ENCODE results near the gene CREG2.
A peak's percentile ranks its signal among the peaks of the same experiment; 100 is the strongest.

CREG2 gene

DNA sequence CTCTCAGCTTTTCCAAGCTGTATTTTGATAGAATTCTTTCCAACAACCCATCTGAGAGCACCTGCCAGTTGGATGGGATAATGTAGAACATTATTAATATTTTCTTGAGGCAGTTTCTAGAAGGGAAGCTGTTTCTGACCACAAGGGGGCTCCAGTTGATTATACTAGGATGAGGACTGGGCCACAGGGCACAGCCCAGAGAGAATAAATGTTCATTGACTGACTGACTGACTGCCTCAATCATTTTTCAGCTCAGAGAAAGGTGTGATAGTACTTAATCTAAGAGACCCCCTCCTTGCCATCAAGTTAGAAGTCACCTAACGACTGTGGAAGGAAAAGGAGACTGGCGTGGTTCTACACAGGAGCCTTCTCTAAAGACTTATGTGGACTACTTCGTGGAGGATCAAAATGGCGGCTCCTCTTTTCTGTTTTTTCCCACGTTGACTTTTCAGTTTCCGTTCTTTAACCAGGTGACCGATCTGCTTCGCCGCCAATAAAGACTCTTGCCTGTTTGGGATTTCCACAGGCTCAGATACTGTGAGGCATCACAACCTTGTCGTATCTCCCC is 31.9 kb upstream of the CREG2 start:
- peak; percentile 73 for TF ChIP-seq CTCF (conservative IDR thresholded peaks at IDR 0.05; ENCODE audit: control insufficient read depth, insufficient read depth, low read depth, low read length)
- H3K4me3 ChIP-seq (ENCODE audit: control insufficient read depth, low read depth, low read length): no peak overlapping the region
- DNase-seq (ENCODE audit: low read depth): peak; percentile 74

DNA sequence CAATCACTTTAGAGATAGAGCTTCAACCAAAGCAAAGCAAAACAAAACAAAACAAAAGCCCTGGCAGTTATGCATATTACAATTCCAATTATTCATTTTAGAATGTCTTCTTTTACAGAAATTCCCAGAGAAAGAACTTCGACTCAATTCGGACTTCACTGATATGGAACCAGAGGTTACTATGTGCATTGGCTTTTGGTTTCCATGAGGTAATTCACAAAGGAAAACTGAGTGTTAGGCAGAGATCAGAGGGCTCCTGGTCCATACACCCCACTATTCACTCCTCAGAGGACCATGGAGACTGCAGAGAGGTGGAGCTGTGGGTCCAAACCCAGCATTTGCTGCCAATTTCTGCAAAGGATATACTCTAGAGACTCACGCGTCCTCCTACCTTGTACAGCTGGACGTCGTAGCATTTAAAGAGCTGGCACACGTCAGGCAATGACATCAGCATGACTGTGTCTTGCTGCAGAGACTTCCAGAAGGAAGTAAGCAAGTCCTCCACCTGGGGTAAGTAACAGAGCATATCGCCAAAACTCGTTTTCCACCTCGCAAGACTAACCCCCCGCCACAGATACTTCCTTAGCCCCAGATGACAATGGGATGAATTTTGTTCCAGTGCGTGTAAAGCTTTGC is 31.3 kb upstream of the CREG2 start:
- peak; percentile 68 for DNase-seq (ENCODE audit: low read depth)
- no peak for TF ChIP-seq CTCF (conservative IDR thresholded peaks at IDR 0.05; ENCODE audit: control insufficient read depth, insufficient read depth, low read depth, low read length)
- no peak overlapping the region for H3K4me3 ChIP-seq (ENCODE audit: control insufficient read depth, low read depth, low read length)

DNA sequence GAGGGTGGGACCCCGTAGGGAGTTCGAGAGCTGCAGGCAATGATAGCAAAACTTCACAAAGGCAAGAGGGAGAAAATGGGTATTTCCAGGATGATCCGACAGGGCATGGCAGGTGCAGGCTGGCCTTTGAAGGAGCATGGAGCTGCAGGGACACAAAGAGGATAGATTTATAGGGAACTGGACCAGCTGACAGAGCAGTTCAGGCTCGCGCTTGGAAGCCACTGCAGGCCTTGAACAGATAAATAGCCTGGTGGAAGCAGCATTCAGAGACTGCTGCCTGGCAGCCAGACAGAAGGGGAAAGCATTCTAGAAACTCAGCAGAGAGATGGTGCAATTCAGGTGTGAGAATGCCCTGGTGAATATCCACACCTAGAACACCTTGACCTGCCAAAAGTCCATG is 29.3 kb upstream of the CREG2 start:
- DNase-seq (ENCODE audit: low read depth): no peak
- no peak overlapping the region for H3K4me3 ChIP-seq (ENCODE audit: control insufficient read depth, low read depth, low read length)
- TF ChIP-seq CTCF (conservative IDR thresholded peaks at IDR 0.05; ENCODE audit: control insufficient read depth, insufficient read depth, low read depth, low read length): no peak

DNA sequence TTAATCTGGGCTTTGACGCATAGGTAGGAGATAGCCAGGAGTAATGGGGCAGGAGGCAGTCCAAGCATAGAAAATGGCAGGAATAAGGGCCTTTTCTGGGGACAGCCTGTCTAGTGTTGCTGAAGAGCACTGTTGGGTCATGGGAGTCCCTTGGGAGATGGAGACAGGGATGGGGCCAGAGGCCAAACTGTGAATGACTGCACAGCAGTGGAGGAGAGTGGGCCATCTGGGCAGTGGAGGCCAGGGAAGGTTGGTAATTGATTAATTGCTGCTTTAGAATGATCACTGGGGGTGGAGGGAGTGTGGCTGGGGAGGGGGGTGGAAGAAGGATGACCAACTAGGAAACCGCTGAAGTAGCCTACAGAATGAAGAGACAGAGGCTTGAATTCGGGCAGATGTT is 28.6 kb upstream of the CREG2 start:
- no peak overlapping the region for H3K4me3 ChIP-seq (ENCODE audit: control insufficient read depth, low read depth, low read length)
- no peak for TF ChIP-seq CTCF (conservative IDR thresholded peaks at IDR 0.05; ENCODE audit: control insufficient read depth, insufficient read depth, low read depth, low read length)
- no peak for DNase-seq (ENCODE audit: low read depth)

GRCh38 chr2:101415220-101415619 is 27.9 kb upstream of the CREG2 start:
- DNase-seq (ENCODE audit: low read depth): no peak
- no peak for TF ChIP-seq CTCF (conservative IDR thresholded peaks at IDR 0.05; ENCODE audit: control insufficient read depth, insufficient read depth, low read depth, low read length)
- no peak overlapping the region for H3K4me3 ChIP-seq (ENCODE audit: control insufficient read depth, low read depth, low read length)

DNA sequence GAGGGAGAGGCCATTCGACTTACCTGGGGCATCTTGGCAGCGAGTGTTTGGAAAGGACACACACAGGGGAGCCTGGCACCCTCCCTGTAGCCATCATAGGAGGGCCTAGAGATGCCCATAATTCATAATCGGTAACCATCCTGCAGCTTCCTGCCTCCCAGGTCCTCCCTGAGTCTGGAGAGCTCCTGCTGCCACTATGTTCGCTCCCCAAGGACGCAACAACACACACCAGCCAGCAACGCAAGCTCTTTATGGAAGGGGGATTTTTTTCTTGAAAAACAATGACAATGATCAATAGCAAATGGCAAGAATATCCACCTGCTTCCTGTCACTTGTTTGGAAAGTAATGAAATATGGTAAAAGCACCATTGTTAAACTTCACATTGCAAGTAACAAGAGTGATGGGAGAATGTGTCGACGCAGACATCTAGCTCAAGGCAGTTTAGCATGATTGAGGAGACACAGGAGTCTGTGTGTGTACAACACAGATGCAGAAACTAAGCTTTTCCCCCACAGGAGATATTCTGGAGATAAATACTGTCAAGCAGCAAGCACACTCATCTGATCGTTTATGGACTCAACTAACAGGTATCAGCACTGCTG is 24.9 kb upstream of the CREG2 start:
- H3K4me3 ChIP-seq (ENCODE audit: control insufficient read depth, low read depth, low read length): no peak overlapping the region
- DNase-seq (ENCODE audit: low read depth): no peak
- no peak for TF ChIP-seq CTCF (conservative IDR thresholded peaks at IDR 0.05; ENCODE audit: control insufficient read depth, insufficient read depth, low read depth, low read length)

All from fibroblast of mammary gland (primary cell).